AG09309 (cell line): Measurements from ENCODE around the gene PLSCR5.

ENCODE experiments used
- DNase-seq: peaks from one replicate; pipeline ENCODE4 v3.0.0-alpha.2; 2010; ENCODE audit warnings: low read depth
- H3K4me3 ChIP-seq: 2 replicates; pipeline ENCODE4 v1.5.1; 2011; ENCODE audit warnings: mild to moderate bottlenecking, low read depth, low read length, moderate library complexity; ENCODE audit not compliant: control insufficient read depth
- TF ChIP-seq, protein P1 (sequence below): IDR thresholded peaks from 2 replicates; pipeline ENCODE4 v1.5.1; 2011; ENCODE audit warnings: mild to moderate bottlenecking, low read depth, low read length, inconsistent platforms; ENCODE audit not compliant: insufficient read depth, control insufficient read depth; ENCODE audit errors: missing control alignments

The PLSCR5 gene

DNA sequence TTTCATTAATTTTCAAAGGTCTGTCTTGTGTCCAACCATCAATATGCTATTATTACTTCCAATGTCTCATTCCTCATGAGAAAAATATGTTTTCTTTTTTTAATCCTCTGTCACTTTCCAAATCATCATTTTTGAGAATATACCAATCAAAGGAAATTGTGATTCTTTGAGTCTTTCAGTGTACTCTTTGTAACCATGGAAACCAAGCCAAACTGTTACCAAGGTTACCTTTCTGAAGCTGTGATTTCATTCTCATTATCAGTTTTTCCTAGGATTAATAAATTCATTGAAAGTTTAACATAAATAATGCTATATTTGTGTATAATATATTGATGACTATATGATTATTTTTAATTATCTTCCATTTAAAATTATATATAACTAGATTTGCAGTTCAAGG, 16.6 kb upstream of the PLSCR5 start:
- H3K4me3 ChIP-seq, result no peak overlapping the region
- no peak for DNase-seq
- TF ChIP-seq, protein P1, sequence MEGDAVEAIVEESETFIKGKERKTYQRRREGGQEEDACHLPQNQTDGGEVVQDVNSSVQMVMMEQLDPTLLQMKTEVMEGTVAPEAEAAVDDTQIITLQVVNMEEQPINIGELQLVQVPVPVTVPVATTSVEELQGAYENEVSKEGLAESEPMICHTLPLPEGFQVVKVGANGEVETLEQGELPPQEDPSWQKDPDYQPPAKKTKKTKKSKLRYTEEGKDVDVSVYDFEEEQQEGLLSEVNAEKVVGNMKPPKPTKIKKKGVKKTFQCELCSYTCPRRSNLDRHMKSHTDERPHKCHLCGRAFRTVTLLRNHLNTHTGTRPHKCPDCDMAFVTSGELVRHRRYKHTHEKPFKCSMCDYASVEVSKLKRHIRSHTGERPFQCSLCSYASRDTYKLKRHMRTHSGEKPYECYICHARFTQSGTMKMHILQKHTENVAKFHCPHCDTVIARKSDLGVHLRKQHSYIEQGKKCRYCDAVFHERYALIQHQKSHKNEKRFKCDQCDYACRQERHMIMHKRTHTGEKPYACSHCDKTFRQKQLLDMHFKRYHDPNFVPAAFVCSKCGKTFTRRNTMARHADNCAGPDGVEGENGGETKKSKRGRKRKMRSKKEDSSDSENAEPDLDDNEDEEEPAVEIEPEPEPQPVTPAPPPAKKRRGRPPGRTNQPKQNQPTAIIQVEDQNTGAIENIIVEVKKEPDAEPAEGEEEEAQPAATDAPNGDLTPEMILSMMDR, result no peak

DNA sequence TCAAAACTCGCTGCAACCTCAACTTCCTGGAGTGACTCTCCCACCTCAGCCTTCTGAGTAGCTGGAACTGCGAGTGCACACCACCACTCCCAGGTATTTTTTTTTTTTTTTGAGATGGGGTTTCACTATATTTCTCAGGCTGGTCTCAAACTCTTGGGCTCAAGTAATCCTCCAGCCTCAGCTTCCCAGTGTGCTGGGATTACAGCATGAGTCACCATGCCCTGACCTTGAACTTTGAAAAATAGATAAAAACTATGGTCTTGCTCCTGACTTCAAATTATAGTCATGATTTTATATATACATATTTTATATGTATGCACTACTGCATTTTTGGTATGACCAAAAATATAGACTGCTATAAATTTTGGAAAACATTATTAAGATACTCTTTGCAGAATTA, 6.9 kb upstream of the PLSCR5 start:
- TF ChIP-seq, protein P1, result no peak
- no peak overlapping the region for H3K4me3 ChIP-seq

DNA sequence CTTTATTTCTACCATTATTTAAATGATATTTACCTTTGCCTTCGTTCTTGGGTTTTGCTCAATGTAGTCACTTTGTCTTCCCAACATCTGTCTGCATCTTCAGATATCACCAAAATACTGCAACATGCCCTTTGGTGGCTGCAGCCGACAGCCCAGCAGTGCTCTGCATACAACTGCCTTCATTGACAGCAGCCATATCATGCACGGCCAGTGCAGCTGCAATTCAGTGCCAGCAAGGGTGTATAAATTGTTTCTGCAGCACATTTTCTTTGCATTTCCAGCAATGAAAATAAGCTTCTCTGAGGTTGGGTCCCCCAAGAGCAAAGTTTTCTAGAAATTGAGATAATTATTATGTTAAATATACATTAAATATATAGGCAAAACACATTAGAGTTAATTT, 6.0 kb upstream of the PLSCR5 start:
- TF ChIP-seq, protein P1, result no peak
- no peak for DNase-seq
- H3K4me3 ChIP-seq, result no peak overlapping the region

More for the DNA sequence above, 6.9 kb upstream of the PLSCR5 start:
- DNase-seq, result no peak

- TF ChIP-seq, protein P1, result no peak
- no peak overlapping the region for H3K4me3 ChIP-seq
- no peak for DNase-seq
Observed at GRCh38 chr3:146598535-146598934, 6.6 kb downstream of the PLSCR5 start.

GRCh38 chr3:146594843-146595482, 10.2 kb downstream of the PLSCR5 start:
- H3K4me3 ChIP-seq, result no peak overlapping the region
- TF ChIP-seq, protein P1, result peak; percentile 38
- DNase-seq, result no peak

DNA sequence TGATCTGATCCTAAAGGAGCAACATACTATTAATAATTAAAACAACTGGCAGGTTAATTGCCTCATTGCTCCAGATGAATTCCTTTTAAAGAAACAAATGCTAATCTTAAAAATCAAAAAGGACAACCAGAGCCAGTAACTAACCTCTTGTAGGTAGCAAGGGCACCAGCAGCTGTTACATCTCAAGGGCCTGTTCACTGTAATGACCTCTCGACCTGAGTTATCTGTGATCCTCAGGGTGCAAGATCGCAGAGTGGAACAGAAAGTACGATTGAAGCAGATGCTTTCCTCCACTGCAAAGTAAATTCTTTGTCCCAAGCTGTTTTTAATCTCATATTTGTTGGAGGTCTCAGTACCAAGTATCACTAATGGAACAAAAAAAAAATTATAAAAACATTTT, 11.4 kb downstream of the PLSCR5 start:
- no peak for DNase-seq
- no peak overlapping the region for H3K4me3 ChIP-seq
- TF ChIP-seq, protein P1, result no peak
